DOHH2 (cell line): ENCODE data around the gene LGALSL.

ENCODE experiments used
- CTCF ChIP-seq: fragments of 200-600 bp; sonication (generic); IDR thresholded peaks from one replicate; pipeline ENCODE4 v1.5.1; 2014; ENCODE audit warnings: antibody characterized with exemption, mild to moderate bottlenecking, low read depth, low read length; ENCODE audit not compliant: poor library complexity, severe bottlenecking
- EZH2phosphoT487 ChIP-seq: fragments of 200-600 bp; sonication (generic); IDR thresholded peaks from 2 replicates; pipeline ENCODE4 v1.6.1; 2017; ENCODE audit warnings: borderline replicate concordance, mild to moderate bottlenecking, antibody characterized with exemption, low read length, moderate library complexity, mixed read lengths

- TF ChIP-seq CTCF (no peak), EZH2phosphoT487 (no peak)
Observed at GRCh38 chr2:64456293-64456692, 2.3 kb downstream of the LGALSL start.
